MG63 (cell line): ENCODE results near the gene RHBDF1. TPM values are rescaled to one million over a fixed set of nuclear protein-coding genes. Genes with fewer than 3 reads are reported as not detected.

ENCODE experiments used
- DNase-seq: peaks from one replicate; pipeline ENCODE4 v3.0.0-alpha.2; 2020
- H3K27me3 ChIP-seq: fragments of 250-450 bp; sonication (Bioruptor Pico); 2 replicates; pipeline ENCODE4 v1.5.1; 2020; ENCODE audit warnings: mild to moderate bottlenecking, moderate library complexity
- H3K36me3 ChIP-seq: fragments of 250-450 bp; sonication (Bioruptor Pico); 2 replicates; pipeline ENCODE4 v1.5.1; 2020; ENCODE audit warnings: mild to moderate bottlenecking, moderate library complexity
- H3K4me3 ChIP-seq: fragments of 250-450 bp; sonication (Bioruptor Pico); 2 replicates; pipeline ENCODE4 v1.5.1; 2020; ENCODE audit warnings: mild to moderate bottlenecking, moderate library complexity
- H3K9me3 ChIP-seq: fragments of 250-450 bp; sonication (Bioruptor Pico); 2 replicates; pipeline ENCODE4 v1.5.1; 2020; ENCODE audit warnings: mild to moderate bottlenecking, moderate library complexity
- total RNA-seq: library from RNA; depleted of rRNA; stranded (reverse); fragments of >200 nt; shearing (Covaris generic); gene quantifications from 2 replicates; pipeline ENCODE4 v1.2.3, GENCODE V29; 2014; ENCODE audit warnings: low replicate concordance

RHBDF1 gene
- total RNA-seq, 1 experiment from 2014 or later: 12.0 TPM

GRCh38 chr16:78444-79150 is 6.2 kb upstream of the RHBDF1 start:
- H3K4me3 ChIP-seq: peak overlapping the region; percentile 63
- H3K27me3 ChIP-seq: no peaks in the 10 kb centered on the region
- peaks cover 38% of the 10 kb centered on the region for H3K36me3 ChIP-seq
- DNase-seq: peak; percentile 70
- H3K9me3 ChIP-seq: no peaks in the 10 kb centered on the region

GRCh38 chr16:77807-78443 is 5.5 kb upstream of the RHBDF1 start, which contains the start of gene MPG:
MPG (plus strand) TSS chr16:78225; CDS start chr16:78310, 85 bp downstream.
- peaks cover 32% of the 10 kb centered on the region for H3K36me3 ChIP-seq
- DNase-seq: peak; percentile 93
- H3K9me3 ChIP-seq: no peaks in the 10 kb centered on the region

GRCh38 chr16:77273-77806 is 4.9 kb upstream of the RHBDF1 start:
- no peaks in the 10 kb centered on the region for H3K27me3 ChIP-seq
- peak; percentile 69 for DNase-seq
- peaks cover 26% of the 10 kb centered on the region for H3K36me3 ChIP-seq
- no peaks in the 10 kb centered on the region for H3K9me3 ChIP-seq
- H3K4me3 ChIP-seq: peak overlapping the region; percentile 63

More at GRCh38 chr16:77807-78443, 5.5 kb upstream of the RHBDF1 start, which contains the start of gene MPG:
- Histone ChIP-seq H3K4me3 (peak within 1 kb of the TSS; percentile 63), H3K27me3 (no peaks in the 10 kb centered on the region)

- no peaks in the 10 kb centered on the region for H3K27me3 ChIP-seq
- no peaks in the 10 kb centered on the region for H3K9me3 ChIP-seq
- H3K36me3 ChIP-seq: peaks cover 24% of the 10 kb centered on the region
- DNase-seq: peak; percentile 99
- peak overlapping the region; percentile 63 for H3K4me3 ChIP-seq
Measured at GRCh38 chr16:76535-77272, 4.3 kb upstream of the RHBDF1 start.

- peaks cover 19% of the 10 kb centered on the region for H3K36me3 ChIP-seq
- no peak overlapping the region for H3K4me3 ChIP-seq
Measured at GRCh38 chr16:75580-76501, 3.4 kb upstream of the RHBDF1 start.

GRCh38 chr16:74747-75334 is 2.4 kb upstream of the RHBDF1 start:
- Histone ChIP-seq H3K27me3 (no peaks in the 10 kb centered on the region), H3K36me3 (peaks cover 9% of the 10 kb centered on the region), H3K9me3 (no peaks in the 10 kb centered on the region), H3K4me3 (no peak overlapping the region)
- DNase-seq: no peak

More at GRCh38 chr16:75580-76501, 3.4 kb upstream of the RHBDF1 start:
- no peaks in the 10 kb centered on the region for H3K9me3 ChIP-seq
- peak; percentile 91 for DNase-seq
- H3K27me3 ChIP-seq: no peaks in the 10 kb centered on the region

GRCh38 chr16:74051-74746 is 1.8 kb upstream of the RHBDF1 start:
- no peak for DNase-seq

GRCh38 chr16:71540-72401 is 660 bp downstream of the RHBDF1 start:
- peak; percentile 88 for DNase-seq
- no peaks in the 10 kb centered on the region for H3K27me3 ChIP-seq
- peak overlapping the region; percentile 87 for H3K4me3 ChIP-seq
- H3K9me3 ChIP-seq: no peaks in the 10 kb centered on the region
- no peaks in the 10 kb centered on the region for H3K36me3 ChIP-seq

More at GRCh38 chr16:74051-74746, 1.8 kb upstream of the RHBDF1 start:
- H3K27me3 ChIP-seq: no peaks in the 10 kb centered on the region
- H3K9me3 ChIP-seq: no peaks in the 10 kb centered on the region
- H3K36me3 ChIP-seq: peaks cover 3% of the 10 kb centered on the region
- no peak overlapping the region for H3K4me3 ChIP-seq

GRCh38 chr16:71210-71539 is 1.3 kb downstream of the RHBDF1 start:
- DNase-seq: no peak
- H3K36me3 ChIP-seq: no peaks in the 10 kb centered on the region
- H3K27me3 ChIP-seq: no peaks in the 10 kb centered on the region
- H3K9me3 ChIP-seq: no peaks in the 10 kb centered on the region
- peak overlapping the region; percentile 87 for H3K4me3 ChIP-seq

- Histone ChIP-seq H3K36me3 (peaks cover 5% of the 10 kb centered on the region), H3K4me3 (no peak overlapping the region), H3K27me3 (no peaks in the 10 kb centered on the region), H3K9me3 (no peaks in the 10 kb centered on the region)
- no peak for DNase-seq
Measured at GRCh38 chr16:69181-69580, 3.2 kb downstream of the RHBDF1 start.

- H3K27me3 ChIP-seq: no peaks in the 10 kb centered on the region
- peaks cover 16% of the 10 kb centered on the region for H3K36me3 ChIP-seq
- no peaks in the 10 kb centered on the region for H3K9me3 ChIP-seq
- no peak for DNase-seq
- H3K4me3 ChIP-seq: no peak overlapping the region
Measured at GRCh38 chr16:67884-68789, 4.3 kb downstream of the RHBDF1 start.

GRCh38 chr16:67183-67791 is 5.1 kb downstream of the RHBDF1 start:
- Histone ChIP-seq H3K27me3 (no peaks in the 10 kb centered on the region), H3K9me3 (no peaks in the 10 kb centered on the region), H3K4me3 (no peak overlapping the region), H3K36me3 (peaks cover 19% of the 10 kb centered on the region)
- DNase-seq: no peak
